Neural progenitor cell (in vitro differentiated cells): Measurements from ENCODE around the gene PDE7B. TPM values are rescaled to one million over a fixed set of nuclear protein-coding genes. Genes with fewer than 3 reads are reported as not detected.

ENCODE experiments used
- DNase-seq: peaks from one replicate; pipeline ENCODE4 v3.0.0-alpha.2; 2016; ENCODE audit warnings: low spot score
- H2AFZ ChIP-seq: fragments of 200-600 bp; sonication (generic); replicated peaks from 2 replicates; pipeline ENCODE4 v1.6.1; 2016; ENCODE audit warnings: antibody characterized with exemption
- H3F3A ChIP-seq: fragments of 200-600 bp; sonication (generic); 2 replicates; pipeline ENCODE4 v1.6.1; 2016; ENCODE audit warnings: antibody characterized with exemption, low read depth
- H3K27ac ChIP-seq: fragments of 200-600 bp; sonication (generic); 2 replicates; pipeline ENCODE4 v1.5.1; 2016; ENCODE audit warnings: mild to moderate bottlenecking
- H3K27me3 ChIP-seq: fragments of 200-600 bp; sonication (generic); 2 replicates; pipeline ENCODE4 v1.6.1; 2016; ENCODE audit warnings: mild to moderate bottlenecking, moderate library complexity
- H3K36me3 ChIP-seq: fragments of 200-600 bp; sonication (generic); 2 replicates; pipeline ENCODE4 v1.5.1; 2016
- H3K4me1 ChIP-seq: fragments of 200-600 bp; sonication (generic); 2 replicates; pipeline ENCODE4 v1.6.1; 2016; ENCODE audit warnings: mixed run types
- H3K4me2 ChIP-seq: fragments of 200-600 bp; sonication (generic); 2 replicates; pipeline ENCODE4 v1.6.1; 2016
- H3K4me3 ChIP-seq: fragments of 200-600 bp; sonication (generic); 2 replicates; pipeline ENCODE4 v1.5.1; 2016
- H3K79me2 ChIP-seq: fragments of 200-600 bp; sonication (generic); 2 replicates; pipeline ENCODE4 v1.6.1; 2016; ENCODE audit warnings: low read depth
- H3K9ac ChIP-seq: fragments of 200-600 bp; sonication (generic); 2 replicates; pipeline ENCODE4 v1.6.1; 2016
- H3K9me3 ChIP-seq: fragments of 200-600 bp; sonication (generic); 2 replicates; pipeline ENCODE4 v1.5.1; 2016; ENCODE audit warnings: low read depth
- H4K20me1 ChIP-seq: fragments of 200-600 bp; sonication (generic); 2 replicates; pipeline ENCODE4 v1.6.1; 2016; ENCODE audit warnings: low read depth
- H3K27ac Mint-ChIP-seq: 3 replicates; pipeline ENCODE4 v1.8.0; 2021; ENCODE audit warnings: mixed read lengths
- H3K27me3 Mint-ChIP-seq: 2 replicates; pipeline ENCODE4 v1.8.0; 2022; ENCODE audit warnings: low read depth, mild to moderate bottlenecking, inconsistent platforms, moderate library complexity, mixed read lengths; ENCODE audit not compliant: insufficient read depth
- H3K36me3 Mint-ChIP-seq: 3 replicates; pipeline ENCODE4 v1.8.0; 2021; ENCODE audit warnings: mixed read lengths
- H3K4me1 Mint-ChIP-seq: 3 replicates; pipeline ENCODE4 v1.8.0; 2021; ENCODE audit warnings: mixed read lengths
- H3K4me3 Mint-ChIP-seq: 3 replicates; pipeline ENCODE4 v1.8.0; 2021; ENCODE audit warnings: mild to moderate bottlenecking, moderate library complexity, mixed read lengths
- H3K9me3 Mint-ChIP-seq: 3 replicates; pipeline ENCODE4 v1.8.0; 2020; ENCODE audit warnings: mixed read lengths
- EZH2 ChIP-seq: fragments of 200-600 bp; sonication (generic); IDR thresholded peaks from 2 replicates; pipeline ENCODE4 v1.6.1; 2017; ENCODE audit warnings: antibody characterized with exemption, mild to moderate bottlenecking, moderate library complexity
- EZH2phosphoT487 ChIP-seq: fragments of 200-600 bp; sonication (generic); IDR thresholded peaks from 2 replicates; pipeline ENCODE4 v1.6.1; 2017; ENCODE audit warnings: antibody characterized with exemption
- total RNA-seq: library from RNA; depleted of rRNA; stranded (reverse); fragments of >200 nt; gene quantifications from 2 replicates; pipeline ENCODE4 v1.2.3, GENCODE V29; 2015; ENCODE audit warnings: low replicate concordance
- TF ChIP-seq, protein P1 (sequence below): fragments of 200-600 bp; sonication (generic); IDR thresholded peaks from 2 replicates; pipeline ENCODE4 v1.5.1; 2017; ENCODE audit warnings: antibody characterized with exemption, mild to moderate bottlenecking

Gene PDE7B
- total RNA-seq, 1 donor from 2014 or later: 0.04 TPM

GRCh38 chr6:136015531-136015930 lies 164.0 kb downstream of the PDE7B start:
- no peaks in the 10 kb centered on the region for H3K36me3 ChIP-seq
- no peak overlapping the region for H3K4me2 ChIP-seq
- Mint-ChIP-seq H3K36me3 (no peaks in the 10 kb centered on the region), H3K4me3 (no peak overlapping the region), H3K4me1 (peaks cover 11% of the 10 kb centered on the region), H3K9me3 (no peaks in the 10 kb centered on the region), H3K27me3 (peaks cover 3% of the 10 kb centered on the region), H3K27ac (no peak overlapping the region)
- no peaks in the 10 kb centered on the region for H3K9me3 ChIP-seq
- no peaks in the 10 kb centered on the region for H3K27me3 ChIP-seq
- no peak for DNase-seq
- H2AFZ ChIP-seq: no peak overlapping the region
- H3K4me3 ChIP-seq: no peak overlapping the region
- H3K9ac ChIP-seq: no peak overlapping the region
- no peak overlapping the region for H3K27ac ChIP-seq
- no peaks in the 10 kb centered on the region for H4K20me1 ChIP-seq
- no peaks in the 10 kb centered on the region for H3K4me1 ChIP-seq
- no peak for TF ChIP-seq EZH2phosphoT487
- no peak for TF ChIP-seq EZH2
- TF ChIP-seq, protein P1, sequence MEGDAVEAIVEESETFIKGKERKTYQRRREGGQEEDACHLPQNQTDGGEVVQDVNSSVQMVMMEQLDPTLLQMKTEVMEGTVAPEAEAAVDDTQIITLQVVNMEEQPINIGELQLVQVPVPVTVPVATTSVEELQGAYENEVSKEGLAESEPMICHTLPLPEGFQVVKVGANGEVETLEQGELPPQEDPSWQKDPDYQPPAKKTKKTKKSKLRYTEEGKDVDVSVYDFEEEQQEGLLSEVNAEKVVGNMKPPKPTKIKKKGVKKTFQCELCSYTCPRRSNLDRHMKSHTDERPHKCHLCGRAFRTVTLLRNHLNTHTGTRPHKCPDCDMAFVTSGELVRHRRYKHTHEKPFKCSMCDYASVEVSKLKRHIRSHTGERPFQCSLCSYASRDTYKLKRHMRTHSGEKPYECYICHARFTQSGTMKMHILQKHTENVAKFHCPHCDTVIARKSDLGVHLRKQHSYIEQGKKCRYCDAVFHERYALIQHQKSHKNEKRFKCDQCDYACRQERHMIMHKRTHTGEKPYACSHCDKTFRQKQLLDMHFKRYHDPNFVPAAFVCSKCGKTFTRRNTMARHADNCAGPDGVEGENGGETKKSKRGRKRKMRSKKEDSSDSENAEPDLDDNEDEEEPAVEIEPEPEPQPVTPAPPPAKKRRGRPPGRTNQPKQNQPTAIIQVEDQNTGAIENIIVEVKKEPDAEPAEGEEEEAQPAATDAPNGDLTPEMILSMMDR: no peak
- no peaks in the 10 kb centered on the region for H3F3A ChIP-seq
- no peaks in the 10 kb centered on the region for H3K79me2 ChIP-seq

DNA sequence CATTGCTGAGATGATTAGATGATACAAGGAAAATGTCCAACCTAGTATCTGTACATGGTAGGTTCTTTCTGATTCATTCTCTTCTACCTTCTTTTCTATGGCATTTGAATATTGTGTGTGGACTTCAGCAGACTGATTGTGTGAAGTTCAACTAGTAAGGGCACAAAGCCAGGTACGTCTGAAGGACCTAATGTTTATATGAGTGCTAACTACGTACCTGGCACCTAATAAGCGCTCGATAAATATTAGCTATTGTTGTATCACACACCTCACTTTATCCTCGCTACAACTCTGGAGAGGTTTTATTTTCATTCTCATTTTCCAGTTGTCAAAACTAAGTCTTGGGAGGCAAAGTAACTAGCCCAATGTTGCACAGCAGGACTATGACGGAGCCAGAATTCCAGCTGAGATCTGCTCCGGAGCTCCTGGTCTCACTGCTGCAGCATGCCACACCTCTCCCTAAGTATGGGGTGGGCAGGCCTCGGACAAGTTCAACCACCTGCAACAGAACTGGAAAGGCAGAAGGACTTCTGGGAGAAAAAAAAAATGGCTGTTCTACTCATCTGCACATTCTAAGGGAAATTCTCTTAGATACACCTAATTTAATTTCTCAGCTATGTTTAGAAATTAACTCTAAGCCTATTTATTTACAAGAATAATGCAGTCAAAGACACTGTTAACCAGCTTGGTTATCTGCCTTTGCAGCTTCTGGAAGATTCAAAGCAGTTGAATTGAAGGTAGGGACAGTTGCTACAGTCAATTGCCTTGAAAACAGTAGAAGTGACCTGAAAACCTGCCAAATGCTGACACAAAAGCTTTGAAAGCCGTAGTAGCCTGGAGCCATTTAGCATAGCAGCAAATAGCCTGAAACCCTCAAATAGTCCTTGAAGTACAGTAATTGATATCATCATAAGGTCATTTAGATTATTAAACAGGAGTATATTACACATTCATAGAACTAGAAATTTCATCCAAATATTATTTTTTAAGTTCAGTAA lies 165.0 kb downstream of the PDE7B start:
- no peak overlapping the region for H2AFZ ChIP-seq
- no peak overlapping the region for H3K9ac ChIP-seq
- H3K9me3 Mint-ChIP-seq: no peaks in the 10 kb centered on the region
- H3K9me3 ChIP-seq: no peaks in the 10 kb centered on the region
- H3K27me3 Mint-ChIP-seq: no peaks in the 10 kb centered on the region
- no peak overlapping the region for H3K4me2 ChIP-seq
- no peaks in the 10 kb centered on the region for H3K4me1 ChIP-seq
- H3K79me2 ChIP-seq: no peaks in the 10 kb centered on the region
- H3K4me3 ChIP-seq: no peak overlapping the region
- no peaks in the 10 kb centered on the region for H3K36me3 ChIP-seq
- H3K36me3 Mint-ChIP-seq: no peaks in the 10 kb centered on the region
- TF ChIP-seq EZH2: no peak
- TF ChIP-seq EZH2phosphoT487: no peak
- TF ChIP-seq, protein P1: no peak
- no peak overlapping the region for H3K27ac ChIP-seq
- no peaks in the 10 kb centered on the region for H3F3A ChIP-seq
- no peaks in the 10 kb centered on the region for H4K20me1 ChIP-seq
- no peak overlapping the region for H3K4me3 Mint-ChIP-seq
- no peak for DNase-seq
- H3K27ac Mint-ChIP-seq: no peak overlapping the region
- H3K27me3 ChIP-seq: no peaks in the 10 kb centered on the region
- peaks cover 11% of the 10 kb centered on the region for H3K4me1 Mint-ChIP-seq

DNA sequence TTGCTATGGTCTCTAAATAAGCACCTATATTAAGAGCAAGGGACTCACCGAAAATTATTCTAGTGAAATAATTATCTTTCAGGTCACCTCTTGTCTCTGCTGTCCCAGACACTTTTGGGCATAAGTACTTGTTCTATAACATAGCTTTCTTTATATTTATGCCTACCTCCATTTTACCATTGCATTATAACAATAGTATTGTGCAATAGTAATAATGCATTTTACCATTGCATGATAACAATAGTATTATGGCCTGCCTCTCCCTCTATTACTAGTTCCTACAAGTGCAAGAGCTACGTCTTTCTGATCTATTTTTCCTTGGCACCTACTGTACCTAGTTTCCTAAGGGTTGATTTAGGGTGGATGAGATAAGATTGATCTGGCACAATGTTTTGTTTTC lies 169.2 kb downstream of the PDE7B start:
- Mint-ChIP-seq H3K27me3 (no peaks in the 10 kb centered on the region), H3K36me3 (no peaks in the 10 kb centered on the region), H3K4me3 (no peak overlapping the region), H3K9me3 (no peaks in the 10 kb centered on the region), H3K4me1 (peaks cover under 1% of the 10 kb centered on the region), H3K27ac (no peak overlapping the region)
- H3F3A ChIP-seq: no peaks in the 10 kb centered on the region
- H3K9me3 ChIP-seq: no peaks in the 10 kb centered on the region
- H3K27me3 ChIP-seq: no peaks in the 10 kb centered on the region
- H2AFZ ChIP-seq: no peak overlapping the region
- no peak overlapping the region for H3K4me3 ChIP-seq
- H3K4me1 ChIP-seq: no peaks in the 10 kb centered on the region
- no peak for DNase-seq
- H3K4me2 ChIP-seq: no peak overlapping the region
- no peak overlapping the region for H3K9ac ChIP-seq
- no peak overlapping the region for H3K27ac ChIP-seq
- no peaks in the 10 kb centered on the region for H3K79me2 ChIP-seq
- no peaks in the 10 kb centered on the region for H3K36me3 ChIP-seq
- TF ChIP-seq EZH2phosphoT487 (no peak), EZH2 (no peak)
- TF ChIP-seq, protein P1: no peak
- no peaks in the 10 kb centered on the region for H4K20me1 ChIP-seq
